WTC11 (cell line): ENCODE data around the gene SMCO1. TPM values are rescaled to one million over a fixed set of nuclear protein-coding genes. Genes with fewer than 3 reads are reported as not detected.

ENCODE experiments used
- ATAC-seq: fragments of 200-7000 bp; cut with Tn5 transposase; 2 replicates; pipeline ENCODE4 v1.10.0; 2021; ENCODE audit warnings: mild to moderate bottlenecking, moderate library complexity
- CTCF ChIA-PET: fragments of 300-600 bp; sonication (Branson Sonifier 250); formaldehyde crosslinking; loops from one replicate; lab custom pipeline; 2021; ENCODE audit warnings: antibody characterized with exemption; lab: Charles Lee
- POLR2A ChIA-PET: fragments of 350-600 bp; sonication (Branson Sonifier 250); formaldehyde crosslinking; loops from one replicate; lab custom pipeline; 2021; ENCODE audit warnings: antibody characterized with exemption; lab: Charles Lee
- DNase-seq: peaks from one replicate; pipeline ENCODE4 v3.0.0; 2021; ENCODE audit warnings: low spot score
- H3K27ac Mint-ChIP-seq: 2 replicates; pipeline ENCODE4 v1.8.0; 2021; ENCODE audit warnings: mixed read lengths
- H3K27me3 Mint-ChIP-seq: 2 replicates; pipeline ENCODE4 v1.8.0; 2021; ENCODE audit warnings: low read depth, mild to moderate bottlenecking, moderate library complexity, mixed read lengths
- H3K36me3 Mint-ChIP-seq: 2 replicates; pipeline ENCODE4 v1.8.0; 2021; ENCODE audit warnings: mixed read lengths
- H3K4me1 Mint-ChIP-seq: 2 replicates; pipeline ENCODE4 v1.8.0; 2022; ENCODE audit warnings: mixed read lengths
- H3K4me3 Mint-ChIP-seq: 2 replicates; pipeline ENCODE4 v1.8.0; 2021; ENCODE audit warnings: mild to moderate bottlenecking, moderate library complexity, mixed read lengths
- H3K9me3 Mint-ChIP-seq: 2 replicates; pipeline ENCODE4 v1.8.0; 2021; ENCODE audit warnings: mixed read lengths
- ATF1 ChIP-seq: sonication (generic); formaldehyde crosslinking; IDR thresholded peaks from 2 replicates; pipeline ENCODE4 v1.8.1; 2023; ENCODE audit warnings: mild to moderate bottlenecking, moderate library complexity, missing genetic modification reagents
- EMX1 ChIP-seq: fragments of 250-450 bp; sonication (Bioruptor Pico); IDR thresholded peaks from 2 replicates; pipeline ENCODE4 v1.8.0; 2021; ENCODE audit warnings: mild to moderate bottlenecking
- ESRRA ChIP-seq: sonication (generic); formaldehyde crosslinking; IDR thresholded peaks from 2 replicates; pipeline ENCODE4 v1.8.1; 2022; ENCODE audit warnings: mild to moderate bottlenecking, missing genetic modification reagents, borderline replicate concordance
- ETV6 ChIP-seq: sonication (generic); formaldehyde crosslinking; IDR thresholded peaks from 2 replicates; pipeline ENCODE4 v1.8.1; 2022; ENCODE audit warnings: mild to moderate bottlenecking, missing genetic modification reagents
- FOXJ3 ChIP-seq: sonication (generic); formaldehyde crosslinking; IDR thresholded peaks from 2 replicates; pipeline ENCODE4 v1.9.0; 2021; ENCODE audit warnings: missing genetic modification reagents, mild to moderate bottlenecking, borderline replicate concordance
- FOXP1 ChIP-seq: sonication (generic); formaldehyde crosslinking; IDR thresholded peaks from 2 replicates; pipeline ENCODE4 v1.8.0; 2022; ENCODE audit warnings: missing genetic modification reagents, mild to moderate bottlenecking, moderate library complexity, borderline replicate concordance
- MXD4 ChIP-seq: fragments of 250-450 bp; sonication (Bioruptor Pico); IDR thresholded peaks from 2 replicates; pipeline ENCODE4 v1.8.0; 2021; ENCODE audit warnings: mild to moderate bottlenecking, moderate library complexity, borderline replicate concordance
- NFE2L1 ChIP-seq: sonication (generic); formaldehyde crosslinking; IDR thresholded peaks from 2 replicates; pipeline ENCODE4 v1.8.1; 2023; ENCODE audit warnings: missing genetic modification reagents
- NR2C2 ChIP-seq: sonication (generic); formaldehyde crosslinking; IDR thresholded peaks from 2 replicates; pipeline ENCODE4 v1.8.0; 2022; ENCODE audit warnings: mild to moderate bottlenecking, missing genetic modification reagents
- SMAD4 ChIP-seq: sonication (generic); formaldehyde crosslinking; IDR thresholded peaks from 2 replicates; pipeline ENCODE4 v1.8.0; 2022; ENCODE audit warnings: mild to moderate bottlenecking, missing genetic modification reagents
- SOX15 ChIP-seq: fragments of 250-450 bp; sonication (Bioruptor Pico); IDR thresholded peaks from 2 replicates; pipeline ENCODE4 v1.9.0; 2021; ENCODE audit warnings: mild to moderate bottlenecking
- SP1 ChIP-seq: sonication (generic); formaldehyde crosslinking; conservative IDR thresholded peaks from 2 replicates; pipeline ENCODE4 v1.8.1; 2022; ENCODE audit warnings: missing genetic modification reagents
- TEAD4 ChIP-seq: sonication (generic); formaldehyde crosslinking; IDR thresholded peaks from 2 replicates; pipeline ENCODE4 v1.8.0; 2022; ENCODE audit warnings: mild to moderate bottlenecking, missing genetic modification reagents
- TP53 ChIP-seq: sonication (generic); formaldehyde crosslinking; IDR thresholded peaks from 2 replicates; pipeline ENCODE4 v1.8.1; 2023; ENCODE audit warnings: mild to moderate bottlenecking, missing genetic modification reagents
- USF1 ChIP-seq: sonication (generic); formaldehyde crosslinking; IDR thresholded peaks from 2 replicates; pipeline ENCODE4 v1.8.0; 2022; ENCODE audit warnings: mild to moderate bottlenecking, missing genetic modification reagents
- ZBTB21 ChIP-seq: sonication (generic); formaldehyde crosslinking; IDR thresholded peaks from 2 replicates; pipeline ENCODE4 v1.8.1; 2023; ENCODE audit warnings: mild to moderate bottlenecking, missing genetic modification reagents, borderline replicate concordance
- ZNF317 ChIP-seq: sonication (generic); formaldehyde crosslinking; IDR thresholded peaks from 2 replicates; pipeline ENCODE4 v1.8.1; 2023; ENCODE audit warnings: low read depth, mild to moderate bottlenecking, moderate library complexity, missing genetic modification reagents, borderline replicate concordance
- ZNF416 ChIP-seq: fragments of 250-450 bp; sonication (Bioruptor Pico); IDR thresholded peaks from 2 replicates; pipeline ENCODE4 v1.9.0; 2021; ENCODE audit warnings: mild to moderate bottlenecking, inconsistent platforms
- ZNF512 ChIP-seq: sonication (generic); formaldehyde crosslinking; IDR thresholded peaks from 2 replicates; pipeline ENCODE4 v1.8.1; 2022; ENCODE audit warnings: missing genetic modification reagents, borderline replicate concordance
- total RNA-seq: library from RNA; stranded (reverse); gene quantifications from 3 replicates; pipeline ENCODE4 v1.2.3, GENCODE V29; 2021
- TF ChIP-seq, protein P1 (sequence below): sonication (generic); formaldehyde crosslinking; IDR thresholded peaks from 2 replicates; pipeline ENCODE4 v1.8.1; 2023; ENCODE audit warnings: mild to moderate bottlenecking, moderate library complexity, missing genetic modification reagents
- TF ChIP-seq, protein P2 (sequence below): sonication (generic); formaldehyde crosslinking; IDR thresholded peaks from 2 replicates; pipeline ENCODE4 v1.8.1; 2023; ENCODE audit warnings: mild to moderate bottlenecking, missing genetic modification reagents, borderline replicate concordance

SMCO1 gene
- total RNA-seq, 1 experiment from 2014 or later = not detected

DNA sequence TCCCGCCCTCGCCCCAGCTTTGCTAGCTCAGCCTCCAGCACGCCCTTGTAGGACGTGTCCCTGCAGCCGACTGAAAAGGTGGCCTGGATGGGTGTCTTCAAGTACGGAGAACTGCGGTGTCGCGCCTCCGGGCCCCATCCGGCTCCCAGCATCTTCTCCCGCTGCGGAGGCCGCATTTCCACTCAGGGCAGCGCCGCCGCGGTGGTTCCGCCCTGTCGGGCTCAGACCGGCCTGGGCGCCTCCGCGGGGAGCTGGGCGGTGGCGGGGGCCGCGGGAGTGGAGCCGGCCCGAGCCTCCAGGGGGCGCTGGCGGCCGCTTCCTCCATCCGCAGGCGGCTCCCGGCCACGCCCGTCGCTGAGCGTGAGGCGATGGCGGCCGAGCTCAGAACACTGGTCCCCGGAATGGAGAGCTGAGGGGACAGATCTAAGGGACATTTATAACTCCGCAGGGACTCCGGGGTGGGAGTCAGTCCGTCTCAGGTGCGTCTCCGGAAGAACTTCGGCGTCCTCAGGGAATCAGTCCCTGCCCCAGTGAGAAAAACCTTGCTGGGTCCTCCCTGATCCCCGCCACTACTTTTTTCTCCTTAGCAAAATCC, 13.6 kb upstream of the SMCO1 start (continued):
- TF ChIP-seq ZNF512 (CRISPR knock-in tag) (no peak), ESRRA (CRISPR knock-in tag) (no peak), ZNF416 (CRISPR knock-in tag) (no peak)
- TF ChIP-seq, protein P1, sequence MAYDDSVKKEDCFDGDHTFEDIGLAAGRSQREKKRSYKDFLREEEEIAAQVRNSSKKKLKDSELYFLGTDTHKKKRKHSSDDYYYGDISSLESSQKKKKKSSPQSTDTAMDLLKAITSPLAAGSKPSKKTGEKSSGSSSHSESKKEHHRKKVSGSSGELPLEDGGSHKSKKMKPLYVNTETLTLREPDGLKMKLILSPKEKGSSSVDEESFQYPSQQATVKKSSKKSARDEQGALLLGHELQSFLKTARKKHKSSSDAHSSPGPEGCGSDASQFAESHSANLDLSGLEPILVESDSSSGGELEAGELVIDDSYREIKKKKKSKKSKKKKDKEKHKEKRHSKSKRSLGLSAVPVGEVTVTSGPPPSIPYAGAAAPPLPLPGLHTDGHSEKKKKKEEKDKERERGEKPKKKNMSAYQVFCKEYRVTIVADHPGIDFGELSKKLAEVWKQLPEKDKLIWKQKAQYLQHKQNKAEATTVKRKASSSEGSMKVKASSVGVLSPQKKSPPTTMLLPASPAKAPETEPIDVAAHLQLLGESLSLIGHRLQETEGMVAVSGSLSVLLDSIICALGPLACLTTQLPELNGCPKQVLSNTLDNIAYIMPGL (CRISPR knock-in tag) = peak; percentile 96

GRCh38 chr3:196525141-196525540, 10.0 kb upstream of the SMCO1 start:
- ChIA-PET CTCF (interaction anchor here (0.6 to 1.4 kb wide), 5 partner anchors 14 to 271 kb away, joined by 3 to 4 read pairs (median 3); no protein-coding TSS in a partner anchor), POLR2A (no interaction called here)
- Mint-ChIP-seq H3K9me3 (peaks cover 25% of the 10 kb centered on the region), H3K27ac (no peak overlapping the region), H3K36me3 (peaks cover 18% of the 10 kb centered on the region), H3K4me1 (0 out of 2 replicates have a peak, but pooled peaks cover 2% of the 10 kb centered on the region), H3K4me3 (no peak overlapping the region), H3K27me3 (peaks cover 7% of the 10 kb centered on the region)
- DNase-seq (no peak), ATAC-seq (no peak)
- no peak for TF ChIP-seq FOXP1 (CRISPR knock-in tag)
- no peak for TF ChIP-seq FOXJ3 (CRISPR knock-in tag)
- no peak for TF ChIP-seq NR2C2 (CRISPR knock-in tag)
- TF ChIP-seq MXD4 (CRISPR knock-in tag) = no peak
- no peak for TF ChIP-seq EMX1
- TF ChIP-seq TEAD4 (CRISPR knock-in tag) = no peak
- no peak for TF ChIP-seq ZNF512 (CRISPR knock-in tag)
- no peak for TF ChIP-seq ZBTB21 (CRISPR knock-in tag)
- TF ChIP-seq, protein P2, sequence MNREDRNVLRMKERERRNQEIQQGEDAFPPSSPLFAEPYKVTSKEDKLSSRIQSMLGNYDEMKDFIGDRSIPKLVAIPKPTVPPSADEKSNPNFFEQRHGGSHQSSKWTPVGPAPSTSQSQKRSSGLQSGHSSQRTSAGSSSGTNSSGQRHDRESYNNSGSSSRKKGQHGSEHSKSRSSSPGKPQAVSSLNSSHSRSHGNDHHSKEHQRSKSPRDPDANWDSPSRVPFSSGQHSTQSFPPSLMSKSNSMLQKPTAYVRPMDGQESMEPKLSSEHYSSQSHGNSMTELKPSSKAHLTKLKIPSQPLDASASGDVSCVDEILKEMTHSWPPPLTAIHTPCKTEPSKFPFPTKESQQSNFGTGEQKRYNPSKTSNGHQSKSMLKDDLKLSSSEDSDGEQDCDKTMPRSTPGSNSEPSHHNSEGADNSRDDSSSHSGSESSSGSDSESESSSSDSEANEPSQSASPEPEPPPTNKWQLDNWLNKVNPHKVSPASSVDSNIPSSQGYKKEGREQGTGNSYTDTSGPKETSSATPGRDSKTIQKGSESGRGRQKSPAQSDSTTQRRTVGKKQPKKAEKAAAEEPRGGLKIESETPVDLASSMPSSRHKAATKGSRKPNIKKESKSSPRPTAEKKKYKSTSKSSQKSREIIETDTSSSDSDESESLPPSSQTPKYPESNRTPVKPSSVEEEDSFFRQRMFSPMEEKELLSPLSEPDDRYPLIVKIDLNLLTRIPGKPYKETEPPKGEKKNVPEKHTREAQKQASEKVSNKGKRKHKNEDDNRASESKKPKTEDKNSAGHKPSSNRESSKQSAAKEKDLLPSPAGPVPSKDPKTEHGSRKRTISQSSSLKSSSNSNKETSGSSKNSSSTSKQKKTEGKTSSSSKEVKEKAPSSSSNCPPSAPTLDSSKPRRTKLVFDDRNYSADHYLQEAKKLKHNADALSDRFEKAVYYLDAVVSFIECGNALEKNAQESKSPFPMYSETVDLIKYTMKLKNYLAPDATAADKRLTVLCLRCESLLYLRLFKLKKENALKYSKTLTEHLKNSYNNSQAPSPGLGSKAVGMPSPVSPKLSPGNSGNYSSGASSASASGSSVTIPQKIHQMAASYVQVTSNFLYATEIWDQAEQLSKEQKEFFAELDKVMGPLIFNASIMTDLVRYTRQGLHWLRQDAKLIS (CRISPR knock-in tag) = no peak
- no peak for TF ChIP-seq SMAD4 (CRISPR knock-in tag)
- no peak for TF ChIP-seq SP1 (CRISPR knock-in tag)

GRCh38 chr3:196524527-196524926, 9.4 kb upstream of the SMCO1 start:
- Mint-ChIP-seq H3K27me3 (peaks cover 9% of the 10 kb centered on the region), H3K9me3 (peaks cover 31% of the 10 kb centered on the region), H3K36me3 (peaks cover 24% of the 10 kb centered on the region), H3K4me1 (0 out of 2 replicates have a peak, but pooled peaks cover 2% of the 10 kb centered on the region), H3K27ac (no peak overlapping the region), H3K4me3 (no peak overlapping the region)
- ChIA-PET POLR2A (no interaction called here), CTCF (interaction anchor here (0.6 to 3.2 kb wide), 9 partner anchors 11 to 418 kb away, joined by 3 to 27 read pairs (median 3); partner anchors contain the start of gene NCBP2)
- TF ChIP-seq ZNF512 (CRISPR knock-in tag) = no peak
- no peak for TF ChIP-seq SOX15
- TF ChIP-seq ZNF416 (CRISPR knock-in tag) = no peak
- no peak for TF ChIP-seq SP1 (CRISPR knock-in tag)
- TF ChIP-seq ETV6 (CRISPR knock-in tag) = no peak
- no peak for TF ChIP-seq SMAD4 (CRISPR knock-in tag)
- TF ChIP-seq TP53 (CRISPR knock-in tag) = no peak
- no peak for TF ChIP-seq USF1 (CRISPR knock-in tag)
- TF ChIP-seq ATF1 = no peak
- TF ChIP-seq ZNF317 (CRISPR knock-in tag) = no peak
- TF ChIP-seq NFE2L1 = no peak
- DNase-seq (no peak), ATAC-seq (peak; percentile 62)
